ENCODE results near the gene MACROD2. TPM values are rescaled to one million over a fixed set of nuclear protein-coding genes. Genes with fewer than 3 reads are reported as not detected.
"Not testable (repeated sequence)": the region's sequence is repeated elsewhere in the genome, so short reads cannot be mapped to it uniquely, and the experiment has no call there.

MACROD2 gene
- total and polyA plus RNA-seq, 9 donors: 3.7 to 25.5 (median 7.8) TPM

- intact Hi-C loops (cut with DNase I): no loop called here
These were observed 1380.5 kb downstream of the MACROD2 start for GRCh38 chr20:15375836-15376235.

DNA sequence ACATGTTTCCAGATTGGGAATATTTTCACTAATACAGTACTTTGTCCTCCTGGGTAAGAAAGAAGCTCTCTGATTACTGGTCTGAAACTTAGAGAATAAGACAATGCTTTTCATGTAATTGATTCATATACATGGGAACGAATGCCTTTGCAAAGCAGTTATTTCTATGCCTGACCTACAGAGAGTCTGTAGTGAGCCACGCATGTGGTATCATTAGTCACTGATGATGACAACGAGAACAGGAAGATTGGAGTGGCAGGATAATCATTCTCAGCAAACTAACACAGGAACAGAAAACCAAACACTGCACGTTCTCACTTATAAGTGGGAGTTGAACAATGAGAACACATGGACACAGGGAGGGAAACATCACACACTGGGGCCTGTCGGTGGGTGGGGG lies 1382.3 kb downstream of the MACROD2 start:
- H3K36me3 ChIP-seq; H3K4me1 ChIP-seq (ENCODE audit: insufficient read depth); H3K27ac ChIP-seq; H3K27me3 ChIP-seq; DNase-seq; intact Hi-C loops (cut with DNase I); H3K9me3 ChIP-seq; H3K4me3 ChIP-seq: not testable (repeated sequence)
- WGBS, 3 donors: 85 to 87% (median 86%) methylated on average over 5 of the region's 5 CpGs

More at GRCh38 chr20:15375836-15376235, 1380.5 kb downstream of the MACROD2 start:
- H3K27ac ChIP-seq: no peak overlapping the region
- TF ChIP-seq POLR2A (IDR thresholded peaks at IDR 0.05) (no peak), CTCF (IDR thresholded peaks at IDR 0.05) (no peak), EP300 (IDR thresholded peaks at IDR 0.05) (no peak)
- no peaks in the 10 kb centered on the region for H3K9me3 ChIP-seq
- DNase-seq: no peak
- H3K4me3 ChIP-seq: no peak overlapping the region
- no peaks in the 10 kb centered on the region for H3K27me3 ChIP-seq
- WGBS, 3 donors: 56 to 63% (median 58%) methylated on average over 3 of the region's 3 CpGs
- H3K36me3 ChIP-seq: no peaks in the 10 kb centered on the region
- no peaks in the 10 kb centered on the region for H3K4me1 ChIP-seq (ENCODE audit: insufficient read depth)

DNA sequence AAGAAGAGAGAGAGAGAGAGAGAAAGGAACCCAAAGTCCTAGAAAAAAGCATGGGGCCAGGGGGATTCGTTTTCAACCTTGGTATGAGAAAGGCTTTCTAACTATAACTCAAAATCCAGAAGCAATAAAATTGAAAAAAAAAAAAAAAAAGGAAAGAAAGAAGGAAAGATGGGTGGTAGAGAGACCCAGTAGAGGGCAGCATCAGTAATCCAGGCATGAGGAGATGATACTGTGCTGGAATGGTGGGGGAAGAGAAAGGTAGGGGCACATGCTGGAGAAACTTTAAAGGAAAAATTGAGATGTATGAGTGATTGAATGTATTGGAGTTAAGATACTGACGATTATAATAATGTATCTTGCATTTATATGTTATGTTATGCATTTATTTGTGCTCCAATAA lies 1382.8 kb downstream of the MACROD2 start:
- DNase-seq: no peak
- intact Hi-C loops (cut with DNase I): no loop called here
- Histone ChIP-seq H3K9me3 (no peaks in the 10 kb centered on the region), H3K27me3 (no peaks in the 10 kb centered on the region), H3K4me3 (no peak overlapping the region), H3K4me1 (ENCODE audit: insufficient read depth) (no peaks in the 10 kb centered on the region), H3K27ac (no peak overlapping the region), H3K36me3 (no peaks in the 10 kb centered on the region)
- WGBS, 3 donors: 66 to 73% (median 72%) methylated on average over 2 of the region's 2 CpGs
- no peak for TF ChIP-seq POLR2A (IDR thresholded peaks at IDR 0.05)
- no peak for TF ChIP-seq EP300 (IDR thresholded peaks at IDR 0.05)
- TF ChIP-seq CTCF (IDR thresholded peaks at IDR 0.05): no peak

DNA sequence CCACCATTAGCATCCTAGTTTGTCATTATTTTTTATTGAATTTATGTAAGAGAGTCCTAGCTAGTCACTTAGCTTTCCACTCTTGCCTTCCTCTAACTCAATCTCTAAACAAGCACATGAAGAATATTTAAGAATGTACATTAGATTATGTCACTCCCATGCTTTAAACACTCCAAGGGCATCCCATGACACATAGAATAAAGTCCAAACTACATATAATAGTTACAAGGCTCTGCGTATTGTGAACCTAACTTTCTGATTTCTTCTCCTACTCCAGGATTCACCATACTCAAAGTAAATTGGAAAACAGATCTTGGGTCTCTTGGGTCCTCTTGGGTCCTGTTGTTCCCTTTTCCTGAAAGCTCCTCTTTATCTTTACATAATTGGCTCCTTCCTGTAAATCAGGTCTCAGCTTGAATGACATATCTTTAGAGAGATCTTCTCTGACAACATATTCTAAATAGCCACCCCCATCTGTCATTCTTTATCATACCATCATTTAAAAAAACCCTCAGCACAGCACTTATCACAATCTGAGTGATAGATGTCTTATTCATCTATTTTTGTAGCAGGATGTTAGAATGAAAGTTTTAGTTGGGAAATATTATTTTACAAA lies 1384.5 kb downstream of the MACROD2 start:
- intact Hi-C loops (cut with DNase I): no loop called here
- WGBS, 3 donors: 91 to 100% (median 97%) methylated on average over 1 of the region's 1 CpG

More for the DNA sequence above, 1384.5 kb downstream of the MACROD2 start:
- no peaks in the 10 kb centered on the region for H3K9me3 ChIP-seq
- no peaks in the 10 kb centered on the region for H3K27me3 ChIP-seq
- no peak overlapping the region for H3K4me3 ChIP-seq
- H3K27ac ChIP-seq: no peak overlapping the region
- no peak for DNase-seq
- no peaks in the 10 kb centered on the region for H3K36me3 ChIP-seq
- no peak for TF ChIP-seq CTCF (IDR thresholded peaks at IDR 0.05)
- TF ChIP-seq POLR2A (IDR thresholded peaks at IDR 0.05): no peak
- no peak for TF ChIP-seq EP300 (IDR thresholded peaks at IDR 0.05)
- no peaks in the 10 kb centered on the region for H3K4me1 ChIP-seq (ENCODE audit: insufficient read depth)

All from ovary (tissue), 9 donors.